ENCODE results near the gene MRPL28. TPM values are rescaled to one million over a fixed set of nuclear protein-coding genes. Genes with fewer than 3 reads are reported as not detected.
"Not testable (repeated sequence)": the region's sequence is repeated elsewhere in the genome, so short reads cannot be mapped to it uniquely, and the experiment has no call there.

The MRPL28 gene
- total RNA-seq, 4 donors from 2014 or later, result 47.7 to 93.5 (median 55.8) TPM

DNA sequence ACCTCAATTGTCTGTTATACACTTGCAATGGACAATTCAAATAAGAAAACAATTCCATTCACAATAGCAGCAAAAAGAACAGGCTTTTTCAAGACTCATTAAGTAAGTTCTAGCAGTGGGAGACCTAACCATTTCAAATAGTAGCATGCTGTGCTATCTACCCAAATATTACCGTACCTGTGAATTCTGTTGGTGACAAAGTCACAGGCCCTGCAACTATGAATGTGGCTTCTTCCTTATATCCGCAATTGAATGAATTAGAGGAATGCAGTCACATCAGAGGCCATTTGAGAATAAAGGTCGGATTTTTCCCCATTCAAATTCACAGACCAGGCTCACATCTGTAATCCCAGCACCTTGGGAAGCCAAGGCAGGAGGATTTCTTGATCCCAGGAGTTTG lies 25.9 kb upstream of the MRPL28 start:
- peaks cover 0 to 12% of the 10 kb centered on the region in 2 donors for H3K36me3 ChIP-seq
- 15 to 17% methylated on average over 3 of the region's 3 CpGs for WGBS, 2 donors (ENCODE audit: low coverage in 1 of 2)
- H3K9me3 ChIP-seq, result no peaks in the 10 kb centered on the region
- peak overlapping the region in 1 of 2 donors; percentile 83 for H3K4me3 ChIP-seq
- no peak for ATAC-seq
- peak overlapping the region; percentile 64 to 94 (median 92) for H3K27ac ChIP-seq
- H3K4me1 ChIP-seq, result peaks cover 0 to 47% (median 9%) of the 10 kb centered on the region in 3 donors
- H3K27me3 ChIP-seq, result no peaks in the 10 kb centered on the region
- TF ChIP-seq POLR2AphosphoS5 (IDR thresholded peaks at IDR 0.05), result no peak
- TF ChIP-seq, protein P1, sequence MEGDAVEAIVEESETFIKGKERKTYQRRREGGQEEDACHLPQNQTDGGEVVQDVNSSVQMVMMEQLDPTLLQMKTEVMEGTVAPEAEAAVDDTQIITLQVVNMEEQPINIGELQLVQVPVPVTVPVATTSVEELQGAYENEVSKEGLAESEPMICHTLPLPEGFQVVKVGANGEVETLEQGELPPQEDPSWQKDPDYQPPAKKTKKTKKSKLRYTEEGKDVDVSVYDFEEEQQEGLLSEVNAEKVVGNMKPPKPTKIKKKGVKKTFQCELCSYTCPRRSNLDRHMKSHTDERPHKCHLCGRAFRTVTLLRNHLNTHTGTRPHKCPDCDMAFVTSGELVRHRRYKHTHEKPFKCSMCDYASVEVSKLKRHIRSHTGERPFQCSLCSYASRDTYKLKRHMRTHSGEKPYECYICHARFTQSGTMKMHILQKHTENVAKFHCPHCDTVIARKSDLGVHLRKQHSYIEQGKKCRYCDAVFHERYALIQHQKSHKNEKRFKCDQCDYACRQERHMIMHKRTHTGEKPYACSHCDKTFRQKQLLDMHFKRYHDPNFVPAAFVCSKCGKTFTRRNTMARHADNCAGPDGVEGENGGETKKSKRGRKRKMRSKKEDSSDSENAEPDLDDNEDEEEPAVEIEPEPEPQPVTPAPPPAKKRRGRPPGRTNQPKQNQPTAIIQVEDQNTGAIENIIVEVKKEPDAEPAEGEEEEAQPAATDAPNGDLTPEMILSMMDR (IDR thresholded peaks at IDR 0.05), result no peak
- no peak for TF ChIP-seq POLR2A (IDR thresholded peaks at IDR 0.05)

- Histone ChIP-seq H3K27me3 (no peaks in the 10 kb centered on the region), H3K4me1 (peaks cover 0 to 27% (median 0%) of the 10 kb centered on the region in 3 donors), H3K27ac (no peak overlapping the region), H3K4me3 (no peak overlapping the region), H3K9me3 (no peaks in the 10 kb centered on the region), H3K36me3 (no peaks in the 10 kb centered on the region)
- no peak for ATAC-seq
- 94 to 100% methylated on average over 2 to 7 of the region's 7 CpGs for WGBS, 2 donors (ENCODE audit: low coverage in 1 of 2)
- TF ChIP-seq, protein P1 (IDR thresholded peaks at IDR 0.05), result no peak
- no peak for TF ChIP-seq POLR2AphosphoS5 (IDR thresholded peaks at IDR 0.05)
- no peak for TF ChIP-seq POLR2A (IDR thresholded peaks at IDR 0.05)
- no peak for TF ChIP-seq EP300 (IDR thresholded peaks at IDR 0.05)
These were observed 22.2 kb upstream of the MRPL28 start for GRCh38 chr16:392450-393030.

- H3K27me3 ChIP-seq, result no peaks in the 10 kb centered on the region
- TF ChIP-seq, protein P1 (IDR thresholded peaks at IDR 0.05), result peak in 3 of 4 experiments; percentile 64 to 76 (median 69)
- no peak for TF ChIP-seq POLR2A (IDR thresholded peaks at IDR 0.05)
- H3K36me3 ChIP-seq, result no peaks in the 10 kb centered on the region
- H3K4me3 ChIP-seq, result no peak overlapping the region
- ATAC-seq, result peak; percentile 54
- WGBS, 2 donors (ENCODE audit: low coverage in 1 of 2), result 80% methylated on average over 1 of the region's 7 CpGs; no CpG with 5 or more reads in 1 of the 2 donors
- peaks cover 0 to 34% (median 0%) of the 10 kb centered on the region in 3 donors for H3K4me1 ChIP-seq
- no peak overlapping the region for H3K27ac ChIP-seq
- H3K9me3 ChIP-seq, result no peaks in the 10 kb centered on the region
These were observed 21.6 kb upstream of the MRPL28 start for GRCh38 chr16:391885-392335.

DNA sequence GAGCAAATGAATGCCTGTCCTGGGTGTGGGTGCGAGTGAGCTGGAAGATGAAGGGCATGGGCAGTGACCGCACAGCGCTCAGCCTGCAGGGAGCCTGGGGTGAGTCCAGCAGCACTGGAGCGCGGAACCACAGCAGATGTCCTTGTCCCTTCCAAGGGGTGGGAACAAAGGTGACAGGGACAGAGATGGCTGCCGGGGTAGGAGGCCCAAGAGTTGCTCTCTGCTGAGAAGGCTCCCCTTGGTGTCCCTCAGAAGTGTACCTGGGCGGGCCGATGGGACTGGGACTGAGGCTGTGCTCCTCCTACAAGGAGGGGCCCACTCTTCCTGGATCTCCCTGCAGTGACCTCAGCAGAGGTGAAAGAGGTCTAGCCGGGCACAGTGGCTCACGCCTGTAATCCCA lies 19.0 kb upstream of the MRPL28 start:
- Histone ChIP-seq H3K4me3 (no peak overlapping the region), H3K4me1 (peaks cover 0 to 33% (median 0%) of the 10 kb centered on the region in 3 donors), H3K36me3 (no peaks in the 10 kb centered on the region), H3K27me3 (no peaks in the 10 kb centered on the region), H3K27ac (no peak overlapping the region), H3K9me3 (no peaks in the 10 kb centered on the region)
- no peak for TF ChIP-seq POLR2AphosphoS5 (IDR thresholded peaks at IDR 0.05)
- WGBS, 2 donors (ENCODE audit: low coverage in 1 of 2), result 83% methylated on average over 1 of the region's 10 CpGs; no CpG with 5 or more reads in 1 of the 2 donors
- ATAC-seq, result no peak

DNA sequence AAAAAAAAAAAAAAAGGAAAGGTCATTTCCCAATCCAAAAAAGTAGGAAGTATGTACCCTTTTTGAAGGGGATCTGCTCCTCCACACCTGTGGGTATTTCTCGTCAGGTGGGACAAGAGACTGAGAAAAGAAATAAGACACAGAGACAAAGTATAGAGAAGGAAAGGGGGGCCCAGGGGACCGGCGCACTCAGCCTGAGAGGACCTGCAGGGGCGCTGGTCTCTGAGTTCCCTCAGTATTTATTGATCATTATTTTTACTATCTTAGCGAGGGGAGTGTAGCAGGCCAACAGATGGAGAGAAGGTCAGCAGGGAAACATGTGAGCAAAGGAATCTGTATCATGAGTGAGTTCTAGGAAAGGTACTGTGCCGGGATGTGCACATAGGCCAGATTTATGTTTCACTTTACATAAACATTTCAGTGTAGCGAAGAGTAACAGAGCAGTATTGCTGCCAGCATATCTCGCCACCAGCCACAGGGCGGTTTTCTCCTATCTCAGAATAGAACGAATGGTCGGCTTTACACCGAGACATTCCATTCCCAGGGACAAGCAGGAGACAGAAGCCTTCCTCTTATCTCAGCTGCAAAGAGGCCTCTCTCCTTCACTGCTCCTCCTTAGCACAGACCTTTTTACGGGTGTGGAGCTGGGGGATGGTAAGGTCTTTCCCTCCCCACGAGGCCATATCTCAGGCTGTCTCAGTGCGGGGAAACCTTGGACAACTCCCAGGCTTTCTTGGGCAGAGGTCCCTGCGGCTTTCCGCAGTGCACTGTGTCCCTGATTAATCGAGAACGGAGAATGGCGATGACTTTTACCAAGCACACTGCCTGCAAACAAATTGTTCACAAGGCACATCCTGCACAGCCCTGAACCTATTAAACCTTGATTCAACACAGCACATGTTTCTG lies 17.7 kb upstream of the MRPL28 start:
- TF ChIP-seq, protein P1 (IDR thresholded peaks at IDR 0.05), result peak in 1 of 4 experiments; percentile 13
- H3K9me3 ChIP-seq, H3K27me3 ChIP-seq, H3K36me3 ChIP-seq, ATAC-seq: not testable (repeated sequence)
- Histone ChIP-seq H3K27ac (peak overlapping the region; percentile 19 to 75 (median 65)), H3K4me3 (peak overlapping the region in 1 of 2 donors; percentile 14), H3K4me1 (peaks cover 0 to 46% (median 4%) of the 10 kb centered on the region in 3 donors)
- WGBS, 2 donors (ENCODE audit: low coverage in 1 of 2), result 25 to 31% methylated on average over 14 to 19 of the region's 20 CpGs

Data from gastroesophageal sphincter (tissue), 4 donors.